CD4-positive, alpha-beta T cell treated with Interleukin-6 at 100 ng/mL for 8 hours (primary cell): ENCODE data around the gene IRF8.
"Not testable (repeated sequence)": the region's sequence is repeated elsewhere in the genome, so short reads cannot be mapped to it uniquely, and the experiment has no call there.

Experiments used
- DNase-seq: peaks from one replicate; pipeline ENCODE4 v3.0.0-alpha.2; 2020; ENCODE audit warnings: mixed read lengths, low spot score

Gene IRF8

GRCh38 chr16:85898521-85899442 is at the start of gene IRF8:
Gene IRF8 (plus strand): TSS chr16:85899162. CDS start chr16:85903016, 3,854 bp downstream.
- peak; percentile 62 for DNase-seq

GRCh38 chr16:85849388-85849787 is 49.6 kb upstream of the IRF8 start:
- DNase-seq: no peak

- no peak for DNase-seq
These were observed 48.5 kb upstream of the IRF8 start for GRCh38 chr16:85850344-85850880.

- DNase-seq: no peak
These were observed 47.8 kb upstream of the IRF8 start for GRCh38 chr16:85851034-85851785.

- no peak for DNase-seq
These were observed 45.1 kb upstream of the IRF8 start for GRCh38 chr16:85853547-85854545.

GRCh38 chr16:85854935-85855334 is 44.0 kb upstream of the IRF8 start:
- DNase-seq: no peak

GRCh38 chr16:85856079-85856478 is 42.9 kb upstream of the IRF8 start:
- DNase-seq: no peak

- DNase-seq: no peak
These were observed 42.4 kb upstream of the IRF8 start for GRCh38 chr16:85856585-85856984.

GRCh38 chr16:85857406-85857805 is 41.6 kb upstream of the IRF8 start:
- no peak for DNase-seq

- not testable (repeated sequence) for DNase-seq
These were observed 40.4 kb upstream of the IRF8 start for GRCh38 chr16:85858571-85858970.

GRCh38 chr16:85858984-85859817 is 39.8 kb upstream of the IRF8 start:
- DNase-seq: no peak

- DNase-seq: no peak
These were observed 39.2 kb upstream of the IRF8 start for GRCh38 chr16:85859818-85860125.

GRCh38 chr16:85860413-85861094 is 38.4 kb upstream of the IRF8 start:
- DNase-seq: no peak

- DNase-seq: no peak
These were observed 37.7 kb upstream of the IRF8 start for GRCh38 chr16:85861095-85861825.

- DNase-seq: no peak
These were observed 36.2 kb upstream of the IRF8 start for GRCh38 chr16:85862476-85863383.

GRCh38 chr16:85863384-85863774 is 35.6 kb upstream of the IRF8 start:
- no peak for DNase-seq

- DNase-seq: no peak
These were observed 34.0 kb upstream of the IRF8 start for GRCh38 chr16:85864965-85865364.

- no peak for DNase-seq
These were observed 31.8 kb upstream of the IRF8 start for GRCh38 chr16:85867189-85867588.
